ENCODE results near the gene RHBG.

RHBG gene

GRCh38 chr1:156386134-156386901 is 17.3 kb downstream of the RHBG start:
- no peak for DNase-seq (ENCODE audit: low read depth, low spot score)

- DNase-seq (ENCODE audit: low read depth, low spot score): no peak
Measured at GRCh38 chr1:156386949-156387869, 18.2 kb downstream of the RHBG start.

- no peak for DNase-seq (ENCODE audit: low read depth, low spot score)
Measured at GRCh38 chr1:156387870-156388173, 18.8 kb downstream of the RHBG start.

- no peak for DNase-seq (ENCODE audit: low read depth, low spot score)
Measured at GRCh38 chr1:156388174-156389137, 19.4 kb downstream of the RHBG start.

- DNase-seq (ENCODE audit: low read depth, low spot score): no peak
Measured at GRCh38 chr1:156389311-156389710, 20.3 kb downstream of the RHBG start.

- no peak for DNase-seq (ENCODE audit: low read depth, low spot score)
Measured at GRCh38 chr1:156390469-156391365, 21.7 kb downstream of the RHBG start.

GRCh38 chr1:156391366-156391677 is 22.3 kb downstream of the RHBG start:
- DNase-seq (ENCODE audit: low read depth, low spot score): no peak

GRCh38 chr1:156391701-156392100 is 22.7 kb downstream of the RHBG start:
- DNase-seq (ENCODE audit: low read depth, low spot score): no peak

GRCh38 chr1:156392452-156392853 is 23.4 kb downstream of the RHBG start:
- DNase-seq (ENCODE audit: low read depth, low spot score): no peak

- no peak for DNase-seq (ENCODE audit: low read depth, low spot score)
Measured at GRCh38 chr1:156393095-156393494, 24.1 kb downstream of the RHBG start.

- no peak for DNase-seq (ENCODE audit: low read depth, low spot score)
Measured at GRCh38 chr1:156394082-156394481, 25.1 kb downstream of the RHBG start.

- no peak for DNase-seq (ENCODE audit: low read depth, low spot score)
Measured at GRCh38 chr1:156394835-156395461, 25.9 kb downstream of the RHBG start.

GRCh38 chr1:156399355-156400125 is 30.5 kb downstream of the RHBG start:
- DNase-seq (ENCODE audit: low read depth, low spot score): no peak

- DNase-seq (ENCODE audit: low read depth, low spot score): no peak
Measured at GRCh38 chr1:156400191-156400935, 31.4 kb downstream of the RHBG start.

- DNase-seq (ENCODE audit: low read depth, low spot score): no peak
Measured at GRCh38 chr1:156401041-156401574, 32.1 kb downstream of the RHBG start.

GRCh38 chr1:156401681-156402081 is 32.7 kb downstream of the RHBG start:
- DNase-seq (ENCODE audit: low read depth, low spot score): peak; percentile 75

- DNase-seq (ENCODE audit: low read depth, low spot score): no peak
Measured at GRCh38 chr1:156402331-156403020, 33.5 kb downstream of the RHBG start.

GRCh38 chr1:156405670-156406069 is 36.7 kb downstream of the RHBG start:
- DNase-seq (ENCODE audit: low read depth, low spot score): no peak

Measured in iPS DF 19.7 (cell line).